Epithelial cell of proximal tubule (primary cell): Measurements from ENCODE around the gene DDX10. TPM values are rescaled to one million over a fixed set of nuclear protein-coding genes. Genes with fewer than 3 reads are reported as not detected.

Source experiments
- DNase-seq: peaks from one replicate; pipeline ENCODE4 v3.0.0-alpha.2; 2011; ENCODE audit warnings: low read depth
- H3K4me3 ChIP-seq: 2 replicates; pipeline ENCODE4 v1.5.1; 2011; ENCODE audit warnings: low read depth, mild to moderate bottlenecking, low read length
- total RNA-seq: library from RNA; depleted of rRNA; stranded (reverse); fragments of >200 nt; gene quantifications from 2 replicates; pipeline ENCODE4 v1.2.3, GENCODE V29; 2015
- TF ChIP-seq, protein P1 (sequence below): conservative IDR thresholded peaks from 2 replicates; pipeline ENCODE4 v1.5.1; 2012; ENCODE audit warnings: low read depth, mild to moderate bottlenecking, low read length

Gene DDX10
- total RNA-seq, 1 donor from 2014 or later, result 28.9 TPM

GRCh38 chr11:108959874-108960273, 295.0 kb downstream of the DDX10 start:
- DNase-seq, result no peak
- TF ChIP-seq, protein P1, sequence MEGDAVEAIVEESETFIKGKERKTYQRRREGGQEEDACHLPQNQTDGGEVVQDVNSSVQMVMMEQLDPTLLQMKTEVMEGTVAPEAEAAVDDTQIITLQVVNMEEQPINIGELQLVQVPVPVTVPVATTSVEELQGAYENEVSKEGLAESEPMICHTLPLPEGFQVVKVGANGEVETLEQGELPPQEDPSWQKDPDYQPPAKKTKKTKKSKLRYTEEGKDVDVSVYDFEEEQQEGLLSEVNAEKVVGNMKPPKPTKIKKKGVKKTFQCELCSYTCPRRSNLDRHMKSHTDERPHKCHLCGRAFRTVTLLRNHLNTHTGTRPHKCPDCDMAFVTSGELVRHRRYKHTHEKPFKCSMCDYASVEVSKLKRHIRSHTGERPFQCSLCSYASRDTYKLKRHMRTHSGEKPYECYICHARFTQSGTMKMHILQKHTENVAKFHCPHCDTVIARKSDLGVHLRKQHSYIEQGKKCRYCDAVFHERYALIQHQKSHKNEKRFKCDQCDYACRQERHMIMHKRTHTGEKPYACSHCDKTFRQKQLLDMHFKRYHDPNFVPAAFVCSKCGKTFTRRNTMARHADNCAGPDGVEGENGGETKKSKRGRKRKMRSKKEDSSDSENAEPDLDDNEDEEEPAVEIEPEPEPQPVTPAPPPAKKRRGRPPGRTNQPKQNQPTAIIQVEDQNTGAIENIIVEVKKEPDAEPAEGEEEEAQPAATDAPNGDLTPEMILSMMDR, result no peak
- no peak overlapping the region for H3K4me3 ChIP-seq

DNA sequence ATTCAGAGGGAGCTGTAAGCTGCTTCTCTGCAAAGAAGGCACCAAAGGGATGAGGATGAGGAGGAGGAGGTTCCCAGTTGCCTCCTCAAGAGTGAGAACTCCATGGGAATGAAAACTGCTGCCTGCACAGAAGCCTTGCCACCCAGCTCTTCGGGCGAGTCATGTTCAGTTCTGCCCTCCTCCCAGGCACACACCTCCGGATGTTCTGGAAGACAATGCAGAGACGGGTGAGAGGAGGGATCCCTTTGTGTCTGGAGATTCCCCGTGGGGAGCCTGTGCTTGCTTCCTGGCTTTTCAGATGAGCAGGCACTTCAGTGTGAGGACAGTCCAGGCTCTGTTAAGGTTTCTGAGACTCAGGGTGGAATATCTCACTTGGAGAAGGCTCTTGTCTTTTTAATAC, 295.6 kb downstream of the DDX10 start:
- no peak for DNase-seq
- TF ChIP-seq, protein P1, result no peak
- H3K4me3 ChIP-seq, result no peak overlapping the region

DNA sequence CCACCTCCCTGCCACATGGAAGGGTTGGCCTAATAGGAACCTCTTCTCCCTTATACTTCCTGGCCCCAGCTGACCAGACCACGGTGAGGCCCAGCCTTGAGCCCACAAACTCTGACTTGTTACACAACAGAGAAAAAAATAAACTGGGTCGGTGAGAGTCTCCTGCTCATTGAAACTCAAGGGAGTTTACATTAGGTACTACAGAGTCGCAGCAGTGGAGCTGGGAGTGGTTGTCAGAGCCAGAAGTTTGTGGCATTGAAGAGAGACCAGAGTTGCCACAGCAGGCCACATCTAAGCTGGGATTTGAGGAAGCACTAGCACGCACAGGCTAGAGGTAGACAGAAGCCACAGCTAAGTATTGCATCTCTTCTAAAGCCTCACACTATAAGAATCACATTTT, 296.2 kb downstream of the DDX10 start:
- DNase-seq, result no peak
- TF ChIP-seq, protein P1, result no peak
- no peak overlapping the region for H3K4me3 ChIP-seq

DNA sequence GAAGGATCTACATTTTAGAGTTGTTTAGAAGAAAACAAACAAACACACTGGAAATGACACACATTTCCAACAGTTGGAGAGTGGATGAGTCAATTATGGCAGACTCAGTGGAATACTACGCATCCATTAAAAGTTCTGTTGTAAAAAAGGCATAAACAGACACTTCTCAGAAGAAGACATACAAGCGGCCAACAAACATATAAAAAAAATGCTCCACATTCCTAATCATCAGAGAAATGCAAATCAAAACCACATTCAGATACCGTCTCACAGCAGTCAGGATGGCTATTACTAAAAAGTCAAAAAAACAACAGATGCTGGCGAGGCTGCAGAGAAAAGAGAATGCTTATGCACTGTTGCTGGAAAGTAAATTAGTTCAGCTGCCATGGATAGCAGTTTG, 298.2 kb downstream of the DDX10 start:
- TF ChIP-seq, protein P1, result no peak
- no peak for DNase-seq
- H3K4me3 ChIP-seq, result no peak overlapping the region

DNA sequence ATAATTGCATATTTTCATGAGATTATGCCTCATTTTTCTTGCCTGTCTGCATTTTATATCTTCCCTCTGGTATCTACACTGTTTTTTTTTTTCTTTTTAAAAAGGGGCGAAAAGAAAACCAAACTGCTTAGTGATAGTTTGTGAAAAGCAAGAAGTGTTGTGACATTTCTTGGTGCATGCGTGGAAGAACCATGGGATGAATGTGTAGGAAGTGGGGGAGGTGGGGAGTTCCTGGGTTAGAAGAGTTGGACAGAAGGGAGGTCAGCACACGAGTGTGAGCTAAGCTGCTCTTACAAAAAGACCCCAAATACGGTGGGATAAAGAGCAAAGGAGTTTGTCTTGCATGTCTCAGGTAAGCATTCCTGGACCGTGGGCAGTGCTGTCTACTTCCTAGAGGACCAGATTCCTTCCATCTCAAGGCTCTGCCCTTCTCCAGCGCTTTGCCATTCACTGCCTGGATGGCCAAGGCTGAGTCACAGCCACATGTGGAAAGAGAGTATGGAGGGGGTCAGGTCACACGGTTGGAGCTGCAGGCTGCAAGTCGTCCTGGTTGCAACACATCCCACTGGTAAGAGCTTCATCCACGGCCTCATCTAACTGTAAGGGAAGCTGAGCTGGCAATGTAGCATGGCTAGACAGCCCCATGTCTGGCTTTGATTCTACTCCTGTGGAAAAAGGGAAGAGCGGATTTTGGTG, 300.6 kb downstream of the DDX10 start:
- peak; percentile 69 for DNase-seq
- TF ChIP-seq, protein P1, result no peak
- H3K4me3 ChIP-seq, result no peak overlapping the region

- TF ChIP-seq, protein P1, result no peak
- no peak overlapping the region for H3K4me3 ChIP-seq
- no peak for DNase-seq
Observed at GRCh38 chr11:108966206-108966605, 301.3 kb downstream of the DDX10 start.

GRCh38 chr11:108966978-108967377, 302.1 kb downstream of the DDX10 start:
- H3K4me3 ChIP-seq, result no peak overlapping the region
- DNase-seq, result no peak
- TF ChIP-seq, protein P1, result no peak
